ENCODE measurements around the gene SDK2.
"Not testable (repeated sequence)": the region's sequence is repeated elsewhere in the genome, so short reads cannot be mapped to it uniquely, and the experiment has no call there.

SDK2 gene

GRCh38 chr17:73470316-73470826 is 173.9 kb downstream of the SDK2 start:
- no peak for DNase-seq (ENCODE audit: low read depth, low spot score)
- H3K27ac ChIP-seq, result no peak overlapping the region

- DNase-seq (ENCODE audit: low read depth, low spot score), result no peak
- no peak overlapping the region for H3K27ac ChIP-seq
These were observed 174.9 kb downstream of the SDK2 start for GRCh38 chr17:73469311-73469710.

GRCh38 chr17:73468221-73468620 is 176.0 kb downstream of the SDK2 start:
- DNase-seq (ENCODE audit: low read depth, low spot score), result no peak

GRCh38 chr17:73467651-73468050 is 176.6 kb downstream of the SDK2 start:
- H3K27ac ChIP-seq, result no peak overlapping the region
- DNase-seq (ENCODE audit: low read depth, low spot score), result no peak

More at GRCh38 chr17:73468221-73468620, 176.0 kb downstream of the SDK2 start:
- H3K27ac ChIP-seq, result no peak overlapping the region

- no peak overlapping the region for H3K27ac ChIP-seq
- no peak for DNase-seq (ENCODE audit: low read depth, low spot score)
These were observed 177.4 kb downstream of the SDK2 start for GRCh38 chr17:73466704-73467433.

GRCh38 chr17:73465953-73466230 is 178.4 kb downstream of the SDK2 start:
- DNase-seq (ENCODE audit: low read depth, low spot score), result no peak
- H3K27ac ChIP-seq, result no peak overlapping the region

- DNase-seq (ENCODE audit: low read depth, low spot score), result no peak
- no peak overlapping the region for H3K27ac ChIP-seq
These were observed 178.9 kb downstream of the SDK2 start for GRCh38 chr17:73465130-73465952.

- H3K27ac ChIP-seq, result no peak overlapping the region
- DNase-seq (ENCODE audit: low read depth, low spot score), result no peak
These were observed 179.8 kb downstream of the SDK2 start for GRCh38 chr17:73464447-73464846.

- no peak for DNase-seq (ENCODE audit: low read depth, low spot score)
- no peak overlapping the region for H3K27ac ChIP-seq
These were observed 180.4 kb downstream of the SDK2 start for GRCh38 chr17:73463821-73464220.

- H3K27ac ChIP-seq, result no peak overlapping the region
- DNase-seq (ENCODE audit: low read depth, low spot score), result no peak
These were observed 181.4 kb downstream of the SDK2 start for GRCh38 chr17:73462823-73463222.

GRCh38 chr17:73459980-73460379 is 184.3 kb downstream of the SDK2 start:
- DNase-seq (ENCODE audit: low read depth, low spot score), result no peak
- no peak overlapping the region for H3K27ac ChIP-seq

- DNase-seq (ENCODE audit: low read depth, low spot score), result no peak
- H3K27ac ChIP-seq, result no peak overlapping the region
These were observed 188.5 kb downstream of the SDK2 start for GRCh38 chr17:73455767-73456166.

GRCh38 chr17:73455050-73455687 is 189.1 kb downstream of the SDK2 start:
- no peak overlapping the region for H3K27ac ChIP-seq
- no peak for DNase-seq (ENCODE audit: low read depth, low spot score)

GRCh38 chr17:73453494-73453893 is 190.8 kb downstream of the SDK2 start:
- not testable (repeated sequence) for H3K27ac ChIP-seq; DNase-seq (ENCODE audit: low read depth, low spot score)

GRCh38 chr17:73453090-73453489 is 191.2 kb downstream of the SDK2 start:
- no peak overlapping the region for H3K27ac ChIP-seq
- DNase-seq (ENCODE audit: low read depth, low spot score), result no peak

GRCh38 chr17:73452009-73452408 is 192.2 kb downstream of the SDK2 start:
- H3K27ac ChIP-seq, result no peak overlapping the region
- no peak for DNase-seq (ENCODE audit: low read depth, low spot score)

- no peak for DNase-seq (ENCODE audit: low read depth, low spot score)
- H3K27ac ChIP-seq, result no peak overlapping the region
These were observed 196.9 kb downstream of the SDK2 start for GRCh38 chr17:73447319-73447718.

- H3K27ac ChIP-seq, result no peak overlapping the region
- DNase-seq (ENCODE audit: low read depth, low spot score), result no peak
These were observed 197.6 kb downstream of the SDK2 start for GRCh38 chr17:73446617-73447016.

- no peak for DNase-seq (ENCODE audit: low read depth, low spot score)
- H3K27ac ChIP-seq, result no peak overlapping the region
These were observed 198.8 kb downstream of the SDK2 start for GRCh38 chr17:73445466-73445865.

GRCh38 chr17:73444021-73444420 is 200.2 kb downstream of the SDK2 start:
- no peak overlapping the region for H3K27ac ChIP-seq

GRCh38 chr17:73439597-73439996 is 204.6 kb downstream of the SDK2 start:
- no peak for DNase-seq (ENCODE audit: low read depth, low spot score)
- no peak overlapping the region for H3K27ac ChIP-seq

More at GRCh38 chr17:73444021-73444420, 200.2 kb downstream of the SDK2 start:
- DNase-seq (ENCODE audit: low read depth, low spot score), result no peak

All from epithelial cell of prostate (primary cell).